ENCODE results near the gene GSG1L. TPM values are rescaled to one million over a fixed set of nuclear protein-coding genes. Genes with fewer than 3 reads are reported as not detected.

GSG1L gene
- total and polyA plus RNA-seq, 5 donors: 29.5 to 44.8 (median 33.4) TPM

- no peak for DNase-seq
- Histone ChIP-seq H3K9me3 (ENCODE audit: control insufficient read depth, low read length) (no peaks in the 10 kb centered on the region), H3K4me3 (ENCODE audit: low read length) (no peak overlapping the region), H3K27me3 (ENCODE audit: control insufficient read depth, insufficient read depth) (no peaks in the 10 kb centered on the region), H3K27ac (ENCODE audit: low read length) (no peak overlapping the region), H3K4me1 (ENCODE audit: control insufficient read depth, insufficient read depth, low read length) (no peaks in the 10 kb centered on the region)
- intact Hi-C loops (cut with DNase I): loop anchor here in 1 of 4 donors (10.0 kb wide), 1 partner anchor 64 kb away; no protein-coding TSS in a partner anchor
- ATAC-seq: no peak
- 98% methylated on average over 2 of the region's 2 CpGs for WGBS
Measured at GRCh38 chr16:27758544-27758943, 305.0 kb downstream of the GSG1L start.

- DNase-seq (no peak), ATAC-seq (no peak)
- 82% methylated on average over 10 of the region's 10 CpGs for WGBS
Measured at GRCh38 chr16:27756206-27756970, 307.1 kb downstream of the GSG1L start.

GRCh38 chr16:27754788-27755690 is 308.5 kb downstream of the GSG1L start:
- no peak for ATAC-seq

More at GRCh38 chr16:27756206-27756970, 307.1 kb downstream of the GSG1L start:
- Histone ChIP-seq H3K27ac (ENCODE audit: low read length) (no peak overlapping the region), H3K4me1 (ENCODE audit: control insufficient read depth, insufficient read depth, low read length) (no peaks in the 10 kb centered on the region), H3K9me3 (ENCODE audit: control insufficient read depth, low read length) (no peaks in the 10 kb centered on the region), H3K4me3 (ENCODE audit: low read length) (no peak overlapping the region), H3K27me3 (ENCODE audit: control insufficient read depth, insufficient read depth) (no peaks in the 10 kb centered on the region)
- intact Hi-C loops (cut with DNase I): loop anchor here in 1 of 4 donors (10.0 kb wide), 1 partner anchor 62 kb away; no protein-coding TSS in a partner anchor

GRCh38 chr16:27753563-27753962 is 310.0 kb downstream of the GSG1L start:
- no peak for ATAC-seq
- DNase-seq: no peak
- H3K27me3 ChIP-seq (ENCODE audit: control insufficient read depth, insufficient read depth): no peaks in the 10 kb centered on the region
- intact Hi-C loops (cut with DNase I): loop anchor here in 1 of 4 donors (10.0 kb wide), 1 partner anchor 59 kb away; no protein-coding TSS in a partner anchor
- no peaks in the 10 kb centered on the region for H3K9me3 ChIP-seq (ENCODE audit: control insufficient read depth, low read length)
- H3K4me3 ChIP-seq (ENCODE audit: low read length): no peak overlapping the region
- WGBS: 59% methylated on average over 1 of the region's 1 CpG
- no peaks in the 10 kb centered on the region for H3K4me1 ChIP-seq (ENCODE audit: control insufficient read depth, insufficient read depth, low read length)
- H3K27ac ChIP-seq (ENCODE audit: low read length): no peak overlapping the region

More at GRCh38 chr16:27754788-27755690, 308.5 kb downstream of the GSG1L start:
- intact Hi-C loops (cut with DNase I): loop anchor here in 1 of 4 donors (10.0 kb wide), 1 partner anchor 60 kb away; no protein-coding TSS in a partner anchor
- Histone ChIP-seq H3K27ac (ENCODE audit: low read length) (no peak overlapping the region), H3K27me3 (ENCODE audit: control insufficient read depth, insufficient read depth) (no peaks in the 10 kb centered on the region), H3K4me3 (ENCODE audit: low read length) (no peak overlapping the region), H3K9me3 (ENCODE audit: control insufficient read depth, low read length) (no peaks in the 10 kb centered on the region), H3K4me1 (ENCODE audit: control insufficient read depth, insufficient read depth, low read length) (no peaks in the 10 kb centered on the region)
- DNase-seq: peak in 1 of 3 donors; percentile 66
- WGBS: 82% methylated on average over 11 of the region's 11 CpGs

GRCh38 chr16:27752241-27752640 is 311.3 kb downstream of the GSG1L start:
- Histone ChIP-seq H3K4me3 (ENCODE audit: low read length) (no peak overlapping the region), H3K9me3 (ENCODE audit: control insufficient read depth, low read length) (no peaks in the 10 kb centered on the region), H3K27me3 (ENCODE audit: control insufficient read depth, insufficient read depth) (no peaks in the 10 kb centered on the region), H3K27ac (ENCODE audit: low read length) (no peak overlapping the region), H3K4me1 (ENCODE audit: control insufficient read depth, insufficient read depth, low read length) (no peaks in the 10 kb centered on the region)
- ATAC-seq (no peak), DNase-seq (no peak)
- WGBS: 99% methylated on average over 4 of the region's 4 CpGs
- intact Hi-C loops (cut with DNase I): loop anchor here in 1 of 4 donors (10.0 kb wide), 1 partner anchor 57 kb away; no protein-coding TSS in a partner anchor

- H3K27ac ChIP-seq (ENCODE audit: low read length): no peak overlapping the region
- no peak for DNase-seq
- H3K4me3 ChIP-seq (ENCODE audit: low read length): no peak overlapping the region
- intact Hi-C loops (cut with DNase I): loop anchor here in 1 of 4 donors (10.0 kb wide), 1 partner anchor 57 kb away; no protein-coding TSS in a partner anchor
- no peaks in the 10 kb centered on the region for H3K4me1 ChIP-seq (ENCODE audit: control insufficient read depth, insufficient read depth, low read length)
- 92% methylated on average over 9 of the region's 9 CpGs for WGBS
- ATAC-seq: no peak
- no peaks in the 10 kb centered on the region for H3K9me3 ChIP-seq (ENCODE audit: control insufficient read depth, low read length)
- no peaks in the 10 kb centered on the region for H3K27me3 ChIP-seq (ENCODE audit: control insufficient read depth, insufficient read depth)
Measured at GRCh38 chr16:27751676-27752075, 311.8 kb downstream of the GSG1L start.

- Histone ChIP-seq H3K27me3 (ENCODE audit: control insufficient read depth, insufficient read depth) (no peaks in the 10 kb centered on the region), H3K27ac (ENCODE audit: low read length) (no peak overlapping the region), H3K9me3 (ENCODE audit: control insufficient read depth, low read length) (no peaks in the 10 kb centered on the region), H3K4me1 (ENCODE audit: control insufficient read depth, insufficient read depth, low read length) (no peaks in the 10 kb centered on the region), H3K4me3 (ENCODE audit: low read length) (no peak overlapping the region)
- intact Hi-C loops (cut with DNase I): loop anchor here in 1 of 4 donors (10.0 kb wide), 1 partner anchor 56 kb away; no protein-coding TSS in a partner anchor
- no peak for ATAC-seq
- no peak for DNase-seq
- WGBS: 94% methylated on average over 4 of the region's 4 CpGs
Measured at GRCh38 chr16:27751233-27751632, 312.3 kb downstream of the GSG1L start.

- no peaks in the 10 kb centered on the region for H3K9me3 ChIP-seq (ENCODE audit: control insufficient read depth, low read length)
- no peak overlapping the region for H3K27ac ChIP-seq (ENCODE audit: low read length)
- DNase-seq: no peak
- H3K4me1 ChIP-seq (ENCODE audit: control insufficient read depth, insufficient read depth, low read length): no peaks in the 10 kb centered on the region
- no peak for ATAC-seq
- 97% methylated on average over 16 of the region's 16 CpGs for WGBS
- H3K27me3 ChIP-seq (ENCODE audit: control insufficient read depth, insufficient read depth): no peaks in the 10 kb centered on the region
- intact Hi-C loops (cut with DNase I): loop anchor here in 1 of 4 donors (10.0 kb wide), 1 partner anchor 55 kb away; no protein-coding TSS in a partner anchor
- H3K4me3 ChIP-seq (ENCODE audit: low read length): no peak overlapping the region
Measured at GRCh38 chr16:27749946-27750345, 313.6 kb downstream of the GSG1L start.

GRCh38 chr16:27749547-27749875 is 314.0 kb downstream of the GSG1L start:
- no peaks in the 10 kb centered on the region for H3K9me3 ChIP-seq (ENCODE audit: control insufficient read depth, low read length)
- intact Hi-C loops (cut with DNase I): no loop called here
- no peak overlapping the region for H3K4me3 ChIP-seq (ENCODE audit: low read length)
- 93% methylated on average over 16 of the region's 16 CpGs for WGBS
- no peak overlapping the region for H3K27ac ChIP-seq (ENCODE audit: low read length)
- no peaks in the 10 kb centered on the region for H3K27me3 ChIP-seq (ENCODE audit: control insufficient read depth, insufficient read depth)
- DNase-seq (no peak), ATAC-seq (no peak)
- no peaks in the 10 kb centered on the region for H3K4me1 ChIP-seq (ENCODE audit: control insufficient read depth, insufficient read depth, low read length)

GRCh38 chr16:27748868-27749546 is 314.5 kb downstream of the GSG1L start:
- Histone ChIP-seq H3K4me3 (ENCODE audit: low read length) (no peak overlapping the region), H3K9me3 (ENCODE audit: control insufficient read depth, low read length) (no peaks in the 10 kb centered on the region), H3K4me1 (ENCODE audit: control insufficient read depth, insufficient read depth, low read length) (no peaks in the 10 kb centered on the region), H3K27ac (ENCODE audit: low read length) (no peak overlapping the region), H3K27me3 (ENCODE audit: control insufficient read depth, insufficient read depth) (no peaks in the 10 kb centered on the region)
- DNase-seq (peak in 2 of 3 donors; percentile 65 to 66), ATAC-seq (peak; percentile 65 to 67)
- intact Hi-C loops (cut with DNase I): no loop called here
- 48% methylated on average over 12 of the region's 12 CpGs for WGBS

Data from right cardiac atrium (tissue), 5 donors.